ENCODE data around the gene RYR1.

GRCh38 chr19:38429055-38429810, 4.3 kb upstream of the RYR1 start:
- TF ChIP-seq CTCF (IDR thresholded peaks at IDR 0.05) = no peak
- TF ChIP-seq POLR2AphosphoS5 (IDR thresholded peaks at IDR 0.05) = no peak
